Panc1 (cell line): ENCODE data around the gene LTB4R2. TPM values are rescaled to one million over a fixed set of nuclear protein-coding genes. Genes with fewer than 3 reads are reported as not detected.

Experiments
- ATAC-seq: fragments of 200-7000 bp; cut with Tn5 transposase; 2 replicates; pipeline ENCODE4 v1.9.1; 2020; ENCODE audit warnings: mild to moderate bottlenecking, moderate library complexity
- BruUV-seq: library from RNA; stranded (reverse); fragments of 400-500 nt; replicated peaks from 2 replicates; lab custom pipeline; 2021; lab: Mats Ljungman, UMichigan
- CTCF ChIA-PET: fragments of 300-600 bp; sonication (Branson Sonifier 250); formaldehyde crosslinking; loops from one replicate; lab custom pipeline; 2022; ENCODE audit warnings: antibody characterized with exemption; lab: Charles Lee
- POLR2A ChIA-PET: fragments of 300-600 bp; sonication (Branson Sonifier 250); formaldehyde crosslinking; loops from one replicate; lab custom pipeline; 2022; ENCODE audit warnings: antibody characterized with exemption; lab: Charles Lee
- DNase-seq: peaks from one replicate; pipeline ENCODE4 v3.0.0-alpha.2; 2010; ENCODE audit warnings: low read depth, low spot score
- H3K27ac ChIP-seq: 2 replicates; pipeline ENCODE4 v1.5.1; 2011; ENCODE audit warnings: mild to moderate bottlenecking, low read length, inconsistent platforms
- H3K27me3 ChIP-seq: fragments of 200-500 bp; sonication (Bioruptor generic); 2 replicates; pipeline ENCODE4 v1.6.0; 2014; ENCODE audit warnings: low read length, inconsistent platforms; ENCODE audit not compliant: control insufficient read depth, insufficient read depth
- H3K36me3 ChIP-seq: fragments of 200-500 bp; sonication (Bioruptor generic); 2 replicates; pipeline ENCODE4 v1.5.1; 2014; ENCODE audit warnings: inconsistent platforms, mild to moderate bottlenecking, low read length, moderate library complexity; ENCODE audit not compliant: control insufficient read depth, insufficient read depth
- H3K4me1 ChIP-seq: 2 replicates; pipeline ENCODE4 v1.5.1; 2011; ENCODE audit warnings: inconsistent platforms, mild to moderate bottlenecking, low read length, moderate library complexity; ENCODE audit not compliant: control insufficient read depth, insufficient read depth
- H3K4me3 ChIP-seq, 2 experiments: 2 replicates each; pipeline ENCODE4 v1.5.1; 2011 to 2012; ENCODE audit warnings: low read depth in 2 of 2, low read length in 2 of 2, mild to moderate bottlenecking in 2 of 2, inconsistent platforms in 1 of 2, moderate library complexity in 1 of 2
- H3K9me3 ChIP-seq: fragments of 200-500 bp; sonication (Bioruptor generic); 2 replicates; pipeline ENCODE4 v1.5.1; 2014; ENCODE audit warnings: low read depth, mild to moderate bottlenecking, inconsistent platforms, low read length, moderate library complexity; ENCODE audit not compliant: control insufficient read depth, insufficient read depth
- CTCF ChIP-seq: fragments of 450-650 bp; IDR thresholded peaks from 2 replicates; pipeline ENCODE4 v1.5.1; 2017; ENCODE audit warnings: mild to moderate bottlenecking
- POLR2AphosphoS5 ChIP-seq: IDR thresholded peaks from 2 replicates; pipeline ENCODE4 v1.6.1; 2012; ENCODE audit warnings: mild to moderate bottlenecking, low read depth, low read length, moderate library complexity
- REST ChIP-seq, 2 experiments: IDR thresholded peaks; 2 replicates each; pipeline ENCODE4 v1.6.1; 2011 to 2012; ENCODE audit warnings: low read depth in 2 of 2, control low read depth in 1 of 2, low read length in 1 of 2, mild to moderate bottlenecking in 1 of 2, moderate library complexity in 1 of 2; ENCODE audit not compliant: insufficient read depth in 1 of 2
- SIN3A ChIP-seq: IDR thresholded peaks from 2 replicates; pipeline ENCODE4 v1.6.1; 2012; ENCODE audit warnings: low read depth, mild to moderate bottlenecking, low read length, moderate library complexity, borderline replicate concordance; ENCODE audit not compliant: insufficient read depth
- TCF7L2 ChIP-seq: IDR thresholded peaks from 2 replicates; pipeline ENCODE4 v1.6.1; 2011; ENCODE audit warnings: mild to moderate bottlenecking, low read depth, low read length, inconsistent platforms
- in situ Hi-C: cut with HindIII; loops from 2 replicates; pipeline ENCODE4 v1.10.0; 2016; ENCODE audit warnings: low sequenced_read_pairs, low pct_unique_long_range_greater_than_20kb
- intact Hi-C: fragments of 100-400 bp; cut with micrococcal nuclease; formaldehyde crosslinking; loops from one replicate; pipeline ENCODE4 v1.10.0; 2022; ENCODE audit not compliant: unreplicated experiment
- total RNA-seq: library from RNA; stranded (reverse); gene quantifications from one replicate; pipeline ENCODE4 v1.2.1, GENCODE V29; 2021; ENCODE audit not compliant: unreplicated experiment

Gene LTB4R2
- total RNA-seq, 1 experiment from 2014 or later = 6.9 TPM

- ChIA-PET CTCF (no interaction called here), POLR2A (no interaction called here)
- Histone ChIP-seq H3K4me1 (no peaks in the 10 kb centered on the region), H3K36me3 (no peaks in the 10 kb centered on the region), H3K27ac (no peak overlapping the region), H3K9me3 (no peaks in the 10 kb centered on the region), H3K27me3 (no peaks in the 10 kb centered on the region), H3K4me3 (no peak overlapping the region)
- DNase-seq (no peak), ATAC-seq (no peak)
- TF ChIP-seq SIN3A = no peak
- TF ChIP-seq POLR2AphosphoS5 = no peak
- no peak for TF ChIP-seq REST (IDR thresholded peaks at IDR 0.05; ENCODE audit: insufficient read depth in 1 of 2, low read depth in 2 of 2, low read length in 1 of 2)
- TF ChIP-seq CTCF = no peak
- no peak for TF ChIP-seq TCF7L2
- intact Hi-C loops (no loop called here), in situ Hi-C loops (no loop called here)
- BruUV-seq = no TSS peak
These were observed 22.9 kb upstream of the LTB4R2 start for GRCh38 chr14:24286996-24287395.

GRCh38 chr14:24289649-24290280 is 20.2 kb upstream of the LTB4R2 start:
- ATAC-seq = no peak
- TF ChIP-seq POLR2AphosphoS5 (no peak), REST (IDR thresholded peaks at IDR 0.05; ENCODE audit: insufficient read depth in 1 of 2, low read depth in 2 of 2, low read length in 1 of 2) (no peak), SIN3A (no peak), CTCF (no peak), TCF7L2 (no peak)

More at GRCh38 chr14:24289649-24290280, 20.2 kb upstream of the LTB4R2 start:
- Histone ChIP-seq H3K36me3 (no peaks in the 10 kb centered on the region), H3K27ac (no peak overlapping the region), H3K27me3 (no peaks in the 10 kb centered on the region), H3K9me3 (no peaks in the 10 kb centered on the region), H3K4me1 (no peaks in the 10 kb centered on the region), H3K4me3 (no peak overlapping the region)
- no TSS peak for BruUV-seq
- intact Hi-C loops (no loop called here), in situ Hi-C loops (no loop called here)
- POLR2A ChIA-PET = no interaction called here
- CTCF ChIA-PET = no interaction called here
- DNase-seq = no peak
